PC-3 (cell line): ENCODE results near the gene ZMYM4. TPM values are rescaled to one million over a fixed set of nuclear protein-coding genes. Genes with fewer than 3 reads are reported as not detected.
"Not testable (repeated sequence)": the region's sequence is repeated elsewhere in the genome, so short reads cannot be mapped to it uniquely, and the experiment has no call there.

Experiments used
- ATAC-seq: fragments of 200-7000 bp; cut with Tn5 transposase; 2 replicates; pipeline ENCODE4 v1.9.1; 2020; ENCODE audit warnings: mild to moderate bottlenecking, moderate library complexity
- BruUV-seq: library from RNA; stranded (reverse); fragments of 400-500 nt; replicated peaks from 2 replicates; lab custom pipeline; 2021; lab: Mats Ljungman, UMichigan
- CTCF ChIA-PET: fragments of 300-600 bp; sonication (Branson Sonifier 250); formaldehyde crosslinking; loops from one replicate; lab custom pipeline; 2022; ENCODE audit warnings: antibody characterized with exemption; lab: Charles Lee
- POLR2A ChIA-PET: fragments of 300-600 bp; sonication (Branson Sonifier 250); formaldehyde crosslinking; loops from one replicate; lab custom pipeline; 2022; ENCODE audit warnings: antibody characterized with exemption; ENCODE audit not compliant: unreplicated experiment; lab: Charles Lee
- DNase-seq: peaks from one replicate; pipeline ENCODE4 v3.0.0-alpha.2; 2015
- H2AFZ ChIP-seq: fragments of 300-600 bp; sonication (generic); 2 replicates; pipeline ENCODE4 v1.6.0; 2016; ENCODE audit warnings: antibody characterized with exemption, low read length
- H3F3A ChIP-seq: fragments of 300-600 bp; sonication (generic); one replicate; pipeline ENCODE4 v1.6.0; 2017; ENCODE audit warnings: antibody characterized with exemption, low read length, control low read depth, mild to moderate bottlenecking; ENCODE audit not compliant: unreplicated experiment
- H3K27ac ChIP-seq: fragments of 300-600 bp; sonication (generic); 2 replicates; pipeline ENCODE4 v1.5.1; 2016; ENCODE audit warnings: mild to moderate bottlenecking, low read length
- H3K27me3 ChIP-seq: fragments of 300-600 bp; sonication (generic); 2 replicates; pipeline ENCODE4 v1.6.1; 2016; ENCODE audit warnings: low read length, mixed read lengths
- H3K36me3 ChIP-seq: fragments of 300-600 bp; sonication (generic); 2 replicates; pipeline ENCODE4 v1.6.1; 2016; ENCODE audit warnings: low read depth, mixed run types, low read length, mixed read lengths
- H3K4me1 ChIP-seq: fragments of 300-600 bp; sonication (generic); 2 replicates; pipeline ENCODE4 v1.5.1; 2016; ENCODE audit warnings: low read length; ENCODE audit not compliant: insufficient read depth
- H3K4me2 ChIP-seq: fragments of 300-600 bp; sonication (generic); 2 replicates; pipeline ENCODE4 v1.6.0; 2016; ENCODE audit warnings: low read length
- H3K4me3 ChIP-seq: fragments of 300-600 bp; sonication (generic); 2 replicates; pipeline ENCODE4 v1.5.1; 2016; ENCODE audit warnings: mild to moderate bottlenecking, low read length, mixed read lengths
- H3K79me2 ChIP-seq: fragments of 300-600 bp; sonication (generic); 2 replicates; pipeline ENCODE4 v1.6.1; 2017; ENCODE audit warnings: low read length, mixed read lengths
- H3K9ac ChIP-seq: fragments of 300-600 bp; sonication (generic); 2 replicates; pipeline ENCODE4 v1.6.0; 2016; ENCODE audit warnings: mild to moderate bottlenecking, low read length
- H3K9me2 ChIP-seq: fragments of 300-600 bp; sonication (generic); replicated peaks from 2 replicates; pipeline ENCODE4 v1.6.1; 2016; ENCODE audit warnings: mixed run types, low read length, mixed read lengths
- H3K9me3 ChIP-seq: fragments of 300-600 bp; sonication (generic); 2 replicates; pipeline ENCODE4 v1.6.1; 2016; ENCODE audit warnings: low read length, mixed read lengths
- H4K20me1 ChIP-seq: fragments of 300-600 bp; sonication (generic); 2 replicates; pipeline ENCODE4 v1.6.1; 2016; ENCODE audit warnings: low read length, mixed read lengths
- CTCF ChIP-seq: fragments of 300-600 bp; sonication (generic); conservative IDR thresholded peaks from 2 replicates; pipeline ENCODE4 v1.5.1; 2017; ENCODE audit warnings: antibody characterized with exemption, low read depth, mild to moderate bottlenecking, low read length
- EZH2 ChIP-seq: fragments of 300-600 bp; sonication (generic); IDR thresholded peaks from one replicate; pipeline ENCODE4 v1.6.1; 2017; ENCODE audit warnings: antibody characterized with exemption, mild to moderate bottlenecking, low read length; ENCODE audit not compliant: unreplicated experiment
- EZH2phosphoT487 ChIP-seq: fragments of 300-600 bp; sonication (generic); IDR thresholded peaks from 2 replicates; pipeline ENCODE4 v1.6.1; 2018; ENCODE audit warnings: mild to moderate bottlenecking, antibody characterized with exemption, low read length, borderline replicate concordance
- intact Hi-C: fragments of 100-400 bp; cut with micrococcal nuclease; formaldehyde crosslinking; loops from 2 replicates; pipeline ENCODE4 v1.9.0; 2023
- total RNA-seq: library from RNA; depleted of rRNA; stranded (reverse); fragments of >200 nt; gene quantifications from 2 replicates; pipeline ENCODE4 v1.2.3, GENCODE V29; 2014

ZMYM4 gene
- total RNA-seq, 1 experiment from 2014 or later = 28.5 TPM

GRCh38 chr1:35371506-35371905, 103.0 kb downstream of the ZMYM4 start:
- no peak overlapping the region for H3K4me3 ChIP-seq
- no peaks in the 10 kb centered on the region for H3K27me3 ChIP-seq
- H4K20me1 ChIP-seq = 0 out of 2 replicates have a peak, but pooled peaks cover 3% of the 10 kb centered on the region
- no peaks in the 10 kb centered on the region for H3K9me3 ChIP-seq
- TF ChIP-seq EZH2 = no peak
- no peak for TF ChIP-seq EZH2phosphoT487
- TF ChIP-seq CTCF = no peak
- no peak overlapping the region for H3K9ac ChIP-seq
- no peaks in the 10 kb centered on the region for H3F3A ChIP-seq
- intact Hi-C loops = no loop called here
- CTCF ChIA-PET = no interaction called here
- no peaks in the 10 kb centered on the region for H3K9me2 ChIP-seq
- H3K36me3 ChIP-seq = no peaks in the 10 kb centered on the region
- H3K4me1 ChIP-seq = no peaks in the 10 kb centered on the region
- no peak overlapping the region for H2AFZ ChIP-seq
- H3K79me2 ChIP-seq = no peaks in the 10 kb centered on the region
- POLR2A ChIA-PET = no interaction called here
- no peak overlapping the region for H3K4me2 ChIP-seq
- no TSS peak for BruUV-seq
- DNase-seq = no peak
- ATAC-seq = no peak
- H3K27ac ChIP-seq = no peak overlapping the region

GRCh38 chr1:35377555-35377954, 109.0 kb downstream of the ZMYM4 start:
- H3F3A ChIP-seq = no peaks in the 10 kb centered on the region
- H3K36me3 ChIP-seq = no peaks in the 10 kb centered on the region
- intact Hi-C loops = no loop called here
- H2AFZ ChIP-seq = no peak overlapping the region
- H3K9me3 ChIP-seq = no peaks in the 10 kb centered on the region
- no peaks in the 10 kb centered on the region for H3K27me3 ChIP-seq
- no TSS peak for BruUV-seq
- no peak overlapping the region for H3K4me2 ChIP-seq
- H4K20me1 ChIP-seq = no peaks in the 10 kb centered on the region
- 0 out of 2 replicates have a peak overlapping the region, but pooled peaks have one; percentile 4 for H3K27ac ChIP-seq
- CTCF ChIA-PET = no interaction called here
- TF ChIP-seq CTCF = no peak
- no peak for TF ChIP-seq EZH2phosphoT487
- no peak for TF ChIP-seq EZH2
- ATAC-seq (peak; percentile 71), DNase-seq (peak; percentile 43)
- H3K9me2 ChIP-seq = no peaks in the 10 kb centered on the region
- POLR2A ChIA-PET = no interaction called here
- H3K4me3 ChIP-seq = no peak overlapping the region
- H3K79me2 ChIP-seq = no peaks in the 10 kb centered on the region
- no peak overlapping the region for H3K9ac ChIP-seq
- H3K4me1 ChIP-seq = peaks cover 8% of the 10 kb centered on the region; the same call in 1 of the 2 replicates

GRCh38 chr1:35379317-35380000, 111.0 kb downstream of the ZMYM4 start:
- Histone ChIP-seq H3K9me2 (no peaks in the 10 kb centered on the region), H3K4me1 (peaks cover 8% of the 10 kb centered on the region; the same call in 1 of the 2 replicates), H3K27ac (no peak overlapping the region), H2AFZ (no peak overlapping the region), H3K4me2 (no peak overlapping the region), H3K9me3 (no peaks in the 10 kb centered on the region), H3K9ac (no peak overlapping the region), H3K4me3 (no peak overlapping the region), H3F3A (no peaks in the 10 kb centered on the region), H3K79me2 (no peaks in the 10 kb centered on the region), H4K20me1 (no peaks in the 10 kb centered on the region), H3K36me3 (no peaks in the 10 kb centered on the region), H3K27me3 (no peaks in the 10 kb centered on the region)
- ATAC-seq = no peak
- CTCF ChIA-PET = no interaction called here
- POLR2A ChIA-PET = no interaction called here
- TF ChIP-seq EZH2phosphoT487 (no peak), CTCF (no peak), EZH2 (no peak)
- intact Hi-C loops = no loop called here
- DNase-seq = no peak
- BruUV-seq = no TSS peak

GRCh38 chr1:35380111-35380510, 111.6 kb downstream of the ZMYM4 start:
- BruUV-seq, H3K9ac ChIP-seq, H3K27ac ChIP-seq, H3K9me2 ChIP-seq, POLR2A ChIA-PET, H3K79me2 ChIP-seq, intact Hi-C loops, CTCF ChIA-PET, DNase-seq, H3K4me2 ChIP-seq, H4K20me1 ChIP-seq, H3F3A ChIP-seq, H3K27me3 ChIP-seq, H3K4me3 ChIP-seq, H3K9me3 ChIP-seq, H3K36me3 ChIP-seq, ATAC-seq, H2AFZ ChIP-seq, H3K4me1 ChIP-seq: not testable (repeated sequence)
